ENCODE results near the gene DUSP14.

The DUSP14 gene

GRCh38 chr17:37518826-37519225, 29.1 kb downstream of the DUSP14 start:
- no peak for DNase-seq

- no peak for DNase-seq
These were observed 29.7 kb downstream of the DUSP14 start for GRCh38 chr17:37519251-37519985.

- no peak for DNase-seq
These were observed 30.5 kb downstream of the DUSP14 start for GRCh38 chr17:37520174-37520573.

- no peak for DNase-seq
These were observed 32.1 kb downstream of the DUSP14 start for GRCh38 chr17:37521821-37522220.

- DNase-seq, result no peak
These were observed 34.1 kb downstream of the DUSP14 start for GRCh38 chr17:37523715-37524219.

GRCh38 chr17:37527249-37527851, 37.7 kb downstream of the DUSP14 start:
- DNase-seq, result no peak

- DNase-seq, result no peak
These were observed 40.7 kb downstream of the DUSP14 start for GRCh38 chr17:37530420-37530819.

- DNase-seq, result no peak
These were observed 43.1 kb downstream of the DUSP14 start for GRCh38 chr17:37532756-37533155.

GRCh38 chr17:37535906-37536305, 46.2 kb downstream of the DUSP14 start:
- DNase-seq, result no peak

GRCh38 chr17:37538981-37539659, 49.4 kb downstream of the DUSP14 start:
- no peak for DNase-seq

- no peak for DNase-seq
These were observed 52.4 kb downstream of the DUSP14 start for GRCh38 chr17:37541880-37542660.

- no peak for DNase-seq
These were observed 54.0 kb downstream of the DUSP14 start for GRCh38 chr17:37543637-37544052.

GRCh38 chr17:37545486-37545885, 55.8 kb downstream of the DUSP14 start:
- DNase-seq, result no peak

- DNase-seq, result no peak
These were observed 56.6 kb downstream of the DUSP14 start for GRCh38 chr17:37546302-37546701.

GRCh38 chr17:37547986-37548385, 58.3 kb downstream of the DUSP14 start:
- no peak for DNase-seq

GRCh38 chr17:37551788-37552187, 62.1 kb downstream of the DUSP14 start:
- no peak for DNase-seq

- DNase-seq, result no peak
These were observed 63.8 kb downstream of the DUSP14 start for GRCh38 chr17:37553401-37553966.

- DNase-seq, result no peak
These were observed 65.7 kb downstream of the DUSP14 start for GRCh38 chr17:37555386-37555785.

- DNase-seq, result no peak
These were observed 67.8 kb downstream of the DUSP14 start for GRCh38 chr17:37557482-37557881.

GRCh38 chr17:37558299-37558698, 68.6 kb downstream of the DUSP14 start:
- DNase-seq, result no peak

GRCh38 chr17:37562016-37562745, 72.5 kb downstream of the DUSP14 start:
- DNase-seq, result no peak

Data from NCI-H1417 treated with DMSO at 0.1 percent for 48 hours (cell line).